GM12874 (cell line): Measurements from ENCODE around the gene MEIS1.

ENCODE experiments used
- TF ChIP-seq, protein P1 (sequence below): IDR thresholded peaks from 2 replicates; pipeline ENCODE4 v1.5.1; 2011; ENCODE audit warnings: low read depth, mild to moderate bottlenecking, control low read depth, low read length, moderate library complexity; ENCODE audit not compliant: insufficient read depth

Gene MEIS1

DNA sequence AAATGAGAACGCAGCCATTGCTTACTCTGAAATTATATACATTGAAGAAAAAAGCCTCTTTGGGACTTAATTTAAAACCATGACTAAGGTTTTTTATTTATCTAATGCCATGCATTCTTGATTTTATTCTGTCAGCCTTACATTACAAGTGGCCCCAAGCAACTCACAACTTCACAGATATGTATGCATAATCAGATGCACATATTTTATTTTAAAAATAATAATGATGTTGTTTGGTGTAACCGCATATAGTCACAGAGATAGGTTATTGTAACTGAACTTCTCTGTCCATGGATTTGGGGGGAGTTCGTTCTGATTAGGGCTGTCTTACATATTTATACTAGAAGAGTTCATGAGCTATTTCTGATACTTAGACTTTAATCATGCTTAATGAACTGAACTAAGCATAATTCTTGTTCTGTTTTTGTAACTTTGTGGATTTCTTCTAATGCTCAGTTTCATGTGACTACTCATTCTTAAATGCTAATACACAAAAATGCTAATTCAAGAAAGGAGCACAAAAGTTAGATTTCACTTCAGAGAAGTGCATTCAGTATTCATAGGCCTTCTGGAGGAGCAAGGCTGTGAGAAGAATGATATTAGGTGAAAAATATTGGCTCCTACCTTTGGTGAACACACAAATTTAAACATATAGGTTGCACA, 26.2 kb downstream of the MEIS1 start:
- TF ChIP-seq, protein P1, sequence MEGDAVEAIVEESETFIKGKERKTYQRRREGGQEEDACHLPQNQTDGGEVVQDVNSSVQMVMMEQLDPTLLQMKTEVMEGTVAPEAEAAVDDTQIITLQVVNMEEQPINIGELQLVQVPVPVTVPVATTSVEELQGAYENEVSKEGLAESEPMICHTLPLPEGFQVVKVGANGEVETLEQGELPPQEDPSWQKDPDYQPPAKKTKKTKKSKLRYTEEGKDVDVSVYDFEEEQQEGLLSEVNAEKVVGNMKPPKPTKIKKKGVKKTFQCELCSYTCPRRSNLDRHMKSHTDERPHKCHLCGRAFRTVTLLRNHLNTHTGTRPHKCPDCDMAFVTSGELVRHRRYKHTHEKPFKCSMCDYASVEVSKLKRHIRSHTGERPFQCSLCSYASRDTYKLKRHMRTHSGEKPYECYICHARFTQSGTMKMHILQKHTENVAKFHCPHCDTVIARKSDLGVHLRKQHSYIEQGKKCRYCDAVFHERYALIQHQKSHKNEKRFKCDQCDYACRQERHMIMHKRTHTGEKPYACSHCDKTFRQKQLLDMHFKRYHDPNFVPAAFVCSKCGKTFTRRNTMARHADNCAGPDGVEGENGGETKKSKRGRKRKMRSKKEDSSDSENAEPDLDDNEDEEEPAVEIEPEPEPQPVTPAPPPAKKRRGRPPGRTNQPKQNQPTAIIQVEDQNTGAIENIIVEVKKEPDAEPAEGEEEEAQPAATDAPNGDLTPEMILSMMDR: no peak

DNA sequence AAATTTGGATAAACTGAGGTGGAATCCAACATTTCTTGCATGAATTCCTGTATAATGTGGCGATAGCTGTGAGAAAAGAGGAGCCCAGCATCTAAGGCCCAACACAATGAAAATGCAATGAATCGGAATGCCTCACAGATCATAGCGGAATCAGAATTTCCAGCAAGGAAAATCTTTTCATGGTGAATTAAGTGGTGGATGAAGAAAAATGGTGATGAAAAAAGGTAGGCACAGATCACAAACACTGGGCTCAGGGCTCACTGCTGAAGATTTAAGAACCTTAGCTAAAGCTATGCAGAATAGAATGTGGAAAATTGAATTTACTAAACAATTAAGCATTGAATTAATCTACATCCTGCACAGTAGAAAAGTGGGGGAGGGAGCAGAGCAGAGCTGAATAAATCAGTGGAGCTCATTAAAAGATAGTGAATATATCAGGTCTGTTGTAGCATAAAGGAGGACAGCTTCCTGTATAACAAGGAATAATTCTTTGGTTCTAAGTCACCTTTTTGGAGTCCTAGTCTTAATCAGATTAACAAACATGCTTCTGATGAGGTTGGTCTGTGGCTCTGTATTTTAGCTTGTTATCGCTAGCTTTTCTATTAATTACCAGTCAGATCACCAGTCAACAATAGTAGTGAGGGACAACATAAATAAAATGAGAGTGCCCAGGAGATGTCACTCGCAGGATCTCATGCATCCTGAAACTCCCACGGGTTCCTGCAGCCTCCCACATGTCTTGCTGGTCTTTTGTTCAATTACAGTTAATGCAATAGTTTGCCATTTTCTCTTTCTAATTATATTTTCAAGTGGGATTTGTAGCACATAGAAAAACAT, 27.0 kb downstream of the MEIS1 start:
- TF ChIP-seq, protein P1: no peak

DNA sequence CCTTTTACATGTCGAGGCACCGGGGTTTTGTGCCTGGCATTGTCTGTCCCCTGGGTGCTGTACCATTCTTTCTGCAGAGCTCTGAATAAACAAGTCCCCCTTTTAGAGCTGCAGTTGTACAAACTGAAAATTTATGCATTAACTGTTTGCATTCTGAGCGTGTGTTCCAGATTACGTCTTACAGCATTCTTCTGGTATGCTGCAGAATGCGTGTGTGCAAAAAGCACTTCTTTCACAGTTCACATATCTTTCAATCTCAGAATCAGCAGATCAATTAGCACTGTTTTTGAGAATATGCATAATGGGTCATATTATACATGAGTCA, 27.5 kb downstream of the MEIS1 start:
- TF ChIP-seq, protein P1: no peak

DNA sequence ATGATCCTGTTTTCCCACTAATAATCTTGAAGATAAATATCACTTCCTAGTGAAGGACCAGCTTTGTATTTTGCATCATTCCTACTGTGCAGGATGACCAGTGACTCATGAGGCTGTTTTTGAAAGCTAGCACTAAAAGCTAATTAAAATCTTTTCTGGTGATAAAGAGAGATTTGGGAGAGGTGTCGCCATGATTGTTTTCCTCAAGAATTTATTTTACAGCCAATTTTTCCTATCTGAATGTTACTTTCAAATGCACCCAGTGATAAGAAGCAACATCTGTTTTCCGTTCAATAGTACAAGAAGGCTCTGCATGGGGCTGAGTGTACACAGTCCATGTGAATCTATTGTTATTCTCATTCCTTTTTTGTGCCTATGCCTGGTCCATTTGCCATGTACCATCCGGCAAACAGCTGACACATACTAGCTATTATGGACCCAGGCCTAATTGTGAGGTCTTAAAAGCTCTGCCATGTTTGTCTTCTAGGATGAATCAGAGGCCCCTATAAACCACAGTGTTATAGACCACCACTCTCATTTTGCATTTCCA, 28.4 kb downstream of the MEIS1 start:
- TF ChIP-seq, protein P1: no peak

DNA sequence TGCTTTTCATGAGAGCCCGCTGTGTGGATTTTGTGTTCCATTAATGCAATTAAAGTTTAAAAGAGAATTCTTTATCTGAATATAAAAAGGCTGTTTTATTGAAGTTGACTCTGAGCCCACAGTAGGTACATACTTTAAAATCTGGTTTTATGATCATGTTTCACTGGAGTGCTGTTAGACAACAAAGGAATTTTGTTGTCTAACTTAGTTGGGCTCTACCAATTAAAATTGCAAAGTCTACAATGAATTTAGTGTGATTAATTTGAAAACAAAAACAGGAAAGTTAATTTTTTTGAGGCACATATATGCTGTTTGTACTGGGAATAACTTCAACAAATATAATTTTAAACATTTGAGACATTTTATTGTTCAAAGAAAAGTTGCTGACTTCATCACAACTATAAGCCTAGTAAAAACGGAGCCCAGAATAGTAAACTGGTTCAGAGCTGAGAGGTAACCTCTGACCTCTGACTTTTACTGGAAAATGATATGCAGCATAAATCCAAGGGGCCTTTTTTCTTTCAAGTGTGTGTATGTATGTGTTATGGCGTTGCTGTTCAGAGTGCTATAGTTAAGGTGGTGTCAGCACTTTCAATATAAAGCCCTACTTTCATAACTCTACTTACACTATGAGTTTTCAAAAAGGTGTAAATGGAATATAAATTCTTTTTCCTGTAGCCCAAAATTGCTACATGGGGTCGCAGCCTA, 30.2 kb downstream of the MEIS1 start:
- TF ChIP-seq, protein P1: no peak

DNA sequence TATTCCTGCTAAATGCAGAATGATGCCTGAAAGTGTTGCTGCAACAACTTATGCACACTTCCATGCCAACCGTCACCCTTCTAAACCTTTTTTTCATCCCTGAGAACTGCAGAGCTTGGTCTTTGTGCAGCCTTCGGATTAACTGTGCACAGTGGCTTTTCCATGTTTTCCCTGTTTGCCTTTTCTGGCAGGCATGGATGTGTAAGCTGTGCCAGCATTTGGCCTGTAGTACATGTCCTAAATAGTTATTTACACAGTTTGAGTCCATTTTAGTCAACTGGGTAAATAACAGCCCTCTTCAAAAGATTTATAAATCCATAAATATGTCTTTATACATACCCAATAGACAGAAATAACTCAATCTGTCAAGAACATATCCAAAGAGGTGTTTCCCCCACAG, 31.5 kb downstream of the MEIS1 start:
- TF ChIP-seq, protein P1: no peak

DNA sequence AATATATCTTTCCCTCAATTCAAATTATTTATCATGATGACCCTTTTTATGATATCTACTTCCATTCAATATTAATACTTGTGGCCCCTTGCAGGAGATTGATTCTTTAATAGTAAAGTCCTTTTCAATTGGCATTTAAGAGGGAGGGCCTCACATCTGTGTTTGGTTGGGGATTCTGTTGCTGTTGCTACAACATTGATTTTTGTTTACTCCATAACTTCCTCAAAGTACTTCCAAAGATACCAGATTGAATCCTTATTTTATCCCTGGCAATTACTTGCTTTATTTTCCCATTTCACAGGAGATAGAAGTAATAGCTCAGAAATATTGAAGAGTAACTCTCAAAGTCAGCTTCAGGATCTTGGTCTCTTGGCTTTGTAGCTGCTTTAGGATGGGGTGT, 32.8 kb downstream of the MEIS1 start:
- TF ChIP-seq, protein P1: no peak
